ENCODE data around the gene XRCC3.
"Not testable (repeated sequence)": the region's sequence is repeated elsewhere in the genome, so short reads cannot be mapped to it uniquely, and the experiment has no call there.

XRCC3 gene

DNA sequence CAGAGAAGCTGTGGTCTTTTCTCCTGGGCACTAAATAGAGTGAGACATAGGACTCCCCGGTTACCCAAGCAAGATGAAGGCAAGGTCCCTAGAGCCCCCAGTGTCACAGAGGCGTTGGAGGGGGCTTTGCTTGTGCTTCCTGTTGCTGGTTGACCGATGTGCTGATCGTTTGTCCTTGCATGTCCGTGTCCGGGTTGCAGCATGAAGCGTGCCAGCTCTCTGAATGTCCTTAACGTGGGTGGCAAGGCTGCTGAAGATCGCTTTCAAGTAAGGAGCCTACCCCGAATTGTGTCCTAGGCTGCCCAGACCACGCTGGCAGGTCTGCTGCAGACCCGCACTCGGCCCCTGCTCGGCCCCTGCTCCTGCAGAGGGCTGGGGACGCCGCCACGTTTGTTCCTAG lies 23.1 kb downstream of the XRCC3 start:
- no peak for DNase-seq

DNA sequence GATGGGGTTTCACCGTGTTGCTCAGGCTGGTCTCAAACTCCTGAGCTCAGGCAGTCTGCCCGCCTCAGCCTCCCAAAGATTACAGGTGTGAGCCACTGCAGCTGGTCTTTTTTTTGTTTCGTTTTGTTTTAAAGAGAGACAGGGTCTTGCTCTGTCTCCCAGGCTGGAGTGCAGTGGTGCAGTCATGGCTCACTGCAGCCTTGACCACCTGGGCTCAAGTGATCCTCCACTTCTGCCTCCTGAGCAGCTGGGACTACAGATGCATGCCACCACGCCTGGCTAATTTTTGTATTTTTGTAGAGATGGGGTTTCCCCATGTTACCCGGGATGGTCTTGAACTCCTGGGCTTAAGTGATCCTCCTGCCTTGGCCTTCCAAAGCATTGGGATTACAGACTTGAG lies 23.6 kb downstream of the XRCC3 start:
- not testable (repeated sequence) for DNase-seq

DNA sequence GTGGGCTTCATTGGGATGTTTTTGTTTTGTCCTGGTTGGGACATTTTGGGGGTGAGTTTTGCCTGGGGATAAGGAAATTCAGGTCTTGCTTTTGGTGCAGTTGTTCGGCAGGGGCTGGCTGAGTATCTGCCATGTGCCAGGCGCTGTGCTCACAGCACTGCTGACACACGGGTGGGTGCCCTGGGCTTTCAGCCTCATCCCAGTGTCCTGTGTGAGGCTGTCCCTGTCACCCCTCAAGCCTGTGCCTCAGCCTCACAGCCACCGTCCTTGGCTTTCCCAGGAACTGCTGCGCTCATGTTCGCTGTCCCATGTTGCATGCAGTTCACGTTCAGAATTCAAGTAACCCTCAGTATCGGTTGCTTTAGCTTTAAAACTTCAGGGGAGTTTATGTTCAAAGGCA lies 24.9 kb downstream of the XRCC3 start:
- no peak for DNase-seq

DNA sequence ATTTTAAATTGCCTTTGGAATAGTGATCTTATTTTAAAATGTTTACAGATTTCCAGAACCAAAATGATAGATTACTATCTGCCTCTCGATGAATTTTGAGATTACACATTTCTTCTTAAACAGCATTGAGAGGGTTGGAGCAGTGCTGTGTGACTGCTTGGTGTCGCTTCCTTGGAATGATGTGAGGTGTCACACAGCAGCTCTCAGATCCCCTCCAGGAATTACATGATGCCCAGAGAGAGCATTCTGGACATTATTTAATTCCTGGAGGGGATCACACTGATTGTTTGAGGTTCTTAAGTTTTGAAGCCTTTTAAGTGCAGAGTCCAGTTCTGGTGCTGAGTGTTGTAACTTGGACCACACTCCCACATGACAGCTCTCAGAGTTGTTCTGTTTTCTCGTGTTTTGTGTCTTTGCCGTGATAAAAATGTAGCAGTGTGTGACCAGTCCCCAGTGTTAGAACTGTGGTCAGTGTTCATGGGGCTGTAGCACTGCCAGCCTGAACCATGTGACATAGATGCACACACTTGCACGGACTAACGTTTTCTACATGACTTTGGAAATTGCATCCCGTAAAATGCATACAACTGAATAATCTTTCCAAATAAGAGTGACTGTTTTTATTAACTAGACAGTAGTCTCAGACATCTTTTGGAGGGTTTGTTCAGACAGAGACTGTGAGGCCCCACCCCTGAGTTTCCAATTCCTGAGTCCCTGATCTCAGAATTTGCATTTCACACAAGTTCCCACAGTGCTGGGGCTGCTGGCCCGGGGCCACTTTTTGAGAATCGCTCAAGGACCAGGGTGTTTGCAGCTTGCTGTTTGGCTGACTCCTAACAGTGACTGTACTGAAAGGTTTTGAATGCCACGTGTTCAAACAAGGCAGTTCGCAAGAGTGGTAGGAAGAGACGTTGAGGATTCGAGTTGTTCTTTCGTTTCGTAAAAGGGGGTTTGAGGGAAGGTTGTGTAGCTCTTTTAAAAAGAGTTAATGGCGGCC lies 26.0 kb downstream of the XRCC3 start:
- no peak for DNase-seq

DNA sequence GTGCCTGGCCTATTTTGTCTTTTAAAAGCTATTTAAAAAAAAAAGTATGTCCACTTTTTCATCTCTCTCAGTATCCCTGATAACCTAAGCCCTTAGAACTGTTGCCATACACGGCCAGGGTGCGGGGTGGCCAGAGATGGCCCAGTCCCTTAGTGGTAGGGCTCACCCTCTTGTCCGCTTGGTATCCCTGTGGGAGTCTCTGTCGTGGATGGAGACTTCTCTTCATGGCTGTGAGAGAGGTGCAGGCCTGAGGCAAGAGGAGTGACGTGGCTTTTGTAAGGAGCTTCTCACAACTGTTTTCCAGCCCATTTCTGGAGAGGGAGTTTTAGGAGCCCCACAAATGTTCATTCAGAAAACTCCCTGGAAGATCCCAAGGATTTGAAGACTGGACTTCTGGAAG lies 26.8 kb downstream of the XRCC3 start:
- no peak for DNase-seq

DNA sequence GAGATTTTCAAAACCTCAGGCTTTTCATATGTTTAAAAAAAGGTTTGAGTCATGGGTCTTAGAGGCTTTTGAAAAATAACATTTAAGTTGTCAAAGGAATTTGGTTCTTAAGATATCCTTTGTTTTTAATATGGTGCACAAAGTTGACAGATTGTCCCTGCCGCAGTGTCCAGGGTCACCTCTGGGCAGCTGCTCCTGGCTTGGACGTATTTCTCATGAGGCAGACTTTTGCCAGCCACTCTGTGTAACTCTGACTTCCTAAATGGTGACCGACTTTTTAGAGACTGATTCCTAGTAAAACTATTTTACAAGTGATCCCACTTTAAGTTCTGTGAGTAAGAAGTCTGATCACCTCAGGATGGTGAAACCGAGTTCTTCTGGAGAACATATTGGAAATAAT lies 27.5 kb downstream of the XRCC3 start:
- no peak for DNase-seq

DNA sequence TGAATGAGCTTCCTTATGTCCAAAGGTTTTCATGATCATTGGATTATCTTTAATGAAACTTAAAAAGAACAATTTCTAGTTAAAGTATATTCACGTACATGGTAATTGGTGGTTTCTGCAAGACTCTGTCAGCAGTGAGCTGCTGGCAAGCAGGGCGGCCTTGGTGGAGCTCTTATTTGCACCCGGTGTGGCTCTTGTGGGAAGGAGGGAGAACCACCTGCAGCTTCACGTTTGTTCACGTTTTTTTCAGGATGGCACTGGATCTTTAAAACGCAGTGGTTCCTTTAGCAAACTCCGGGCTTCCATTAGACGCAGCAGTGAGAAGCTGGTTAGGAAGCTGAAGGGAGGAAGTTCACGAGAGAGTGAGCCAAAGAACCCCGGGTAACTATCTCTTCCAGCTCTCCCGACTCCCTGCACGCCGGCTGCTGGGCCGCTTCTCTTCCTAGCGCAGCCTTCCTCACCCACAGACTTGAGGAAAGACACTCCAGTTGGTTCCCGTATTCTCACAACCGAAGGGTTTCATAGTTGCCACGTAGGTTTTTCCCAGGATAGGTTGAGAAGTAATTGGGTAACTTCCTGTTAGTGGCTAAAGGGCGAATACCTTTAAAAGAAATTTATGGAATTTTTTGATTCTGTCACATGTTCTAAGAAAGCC lies 28.3 kb downstream of the XRCC3 start:
- DNase-seq: no peak

DNA sequence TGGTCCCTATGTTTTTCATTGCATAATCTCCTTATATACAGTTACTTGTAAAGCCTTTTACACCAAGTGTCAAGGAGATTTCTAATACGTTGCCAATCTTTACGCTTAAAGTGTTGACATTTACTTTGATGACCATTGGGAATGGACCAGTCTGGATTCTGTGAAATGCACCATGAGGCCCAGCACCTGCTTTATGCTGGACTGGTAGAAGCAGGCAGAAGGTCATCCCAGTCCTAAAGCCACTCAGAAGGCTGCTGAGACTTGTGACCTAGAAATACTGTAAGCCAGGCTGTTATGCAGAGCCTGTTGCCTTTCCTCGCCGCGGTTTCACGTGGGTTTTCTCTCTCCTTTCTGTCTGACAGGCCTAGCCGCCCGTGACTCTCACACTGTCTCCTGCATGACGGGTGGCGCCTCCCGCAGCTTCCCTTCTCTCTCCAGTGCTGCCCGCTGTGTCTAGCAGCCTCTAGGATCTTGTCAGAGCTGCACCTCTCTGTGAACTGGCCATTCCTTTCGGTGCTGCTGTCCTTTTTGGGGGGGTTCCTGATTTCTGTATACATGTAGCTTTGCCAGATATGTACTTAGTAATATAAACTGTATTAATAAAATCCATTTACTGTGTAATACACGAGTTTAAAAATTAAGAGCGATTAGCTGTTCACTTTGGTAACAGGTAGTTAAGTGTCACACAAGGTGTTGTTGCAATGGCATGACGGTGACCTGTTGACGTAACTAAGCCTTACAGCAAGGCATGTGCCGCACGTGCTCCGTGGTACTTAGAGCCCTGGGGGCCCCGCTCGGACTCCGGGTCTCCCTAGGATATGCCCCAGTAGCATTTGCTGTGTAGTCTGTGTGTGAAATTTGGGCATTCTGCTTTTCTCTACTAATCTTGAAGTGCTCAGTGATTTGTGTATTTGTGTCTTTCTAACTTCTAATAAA lies 29.7 kb downstream of the XRCC3 start:
- no peak for DNase-seq

DNA sequence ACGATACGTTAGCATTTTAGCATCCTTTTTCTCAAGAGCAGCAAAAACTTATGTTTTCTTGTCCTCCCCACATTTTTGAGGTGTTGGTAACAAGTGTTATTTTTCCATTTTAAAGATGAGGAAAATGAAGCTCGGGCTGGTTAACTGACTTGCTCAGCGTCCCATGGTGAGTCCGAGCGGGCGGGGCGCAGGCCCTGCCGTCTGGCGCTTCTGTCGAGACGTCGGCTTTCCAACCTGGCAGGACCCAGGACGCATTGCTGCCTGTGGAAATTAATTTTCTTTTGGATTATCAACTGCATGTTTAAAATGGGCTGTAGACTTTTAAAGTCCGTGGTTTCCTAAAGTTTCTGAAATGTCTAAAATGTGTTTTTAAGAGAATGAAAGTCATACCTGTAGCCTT lies 30.4 kb downstream of the XRCC3 start:
- no peak for DNase-seq

DNA sequence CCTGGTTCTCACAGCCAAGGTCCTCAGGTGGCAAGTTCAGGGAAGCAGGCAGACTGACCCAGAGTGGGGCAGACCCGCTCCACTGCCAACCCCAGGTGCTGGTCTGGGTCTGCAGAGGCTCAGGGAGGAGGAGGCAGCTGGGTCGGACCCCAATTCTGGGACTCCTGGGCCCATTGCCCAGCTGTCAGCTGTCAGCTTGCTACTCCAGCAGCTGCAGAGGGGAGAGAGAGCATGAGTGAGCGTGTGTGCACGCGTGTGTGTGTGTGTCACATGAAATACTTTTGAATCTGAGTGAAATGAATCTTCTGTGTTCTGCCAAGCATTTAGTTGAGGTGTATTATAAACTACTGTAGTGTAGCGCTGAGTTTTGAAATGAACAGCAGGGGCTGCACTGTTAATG lies 30.8 kb downstream of the XRCC3 start:
- no peak for DNase-seq

DNA sequence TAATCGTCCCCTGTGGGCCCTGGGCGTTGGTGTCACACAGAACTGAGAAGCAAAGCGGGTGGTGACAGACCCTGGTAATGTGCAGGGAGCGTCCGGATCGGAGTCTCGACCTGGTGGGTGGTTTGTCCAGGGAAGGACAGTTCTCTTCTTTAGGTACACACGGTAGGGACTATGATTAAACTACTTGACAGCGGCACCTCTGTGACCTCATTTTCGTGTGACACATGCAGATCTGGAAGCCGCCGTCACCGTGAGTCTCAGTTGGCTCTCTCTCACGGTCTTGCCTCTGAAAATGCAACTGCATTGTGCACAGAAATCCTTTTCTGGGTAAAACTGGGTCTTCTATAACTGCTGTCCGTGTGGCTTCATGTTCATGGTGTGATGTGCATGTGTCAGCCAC lies 32.1 kb downstream of the XRCC3 start:
- no peak for DNase-seq

DNA sequence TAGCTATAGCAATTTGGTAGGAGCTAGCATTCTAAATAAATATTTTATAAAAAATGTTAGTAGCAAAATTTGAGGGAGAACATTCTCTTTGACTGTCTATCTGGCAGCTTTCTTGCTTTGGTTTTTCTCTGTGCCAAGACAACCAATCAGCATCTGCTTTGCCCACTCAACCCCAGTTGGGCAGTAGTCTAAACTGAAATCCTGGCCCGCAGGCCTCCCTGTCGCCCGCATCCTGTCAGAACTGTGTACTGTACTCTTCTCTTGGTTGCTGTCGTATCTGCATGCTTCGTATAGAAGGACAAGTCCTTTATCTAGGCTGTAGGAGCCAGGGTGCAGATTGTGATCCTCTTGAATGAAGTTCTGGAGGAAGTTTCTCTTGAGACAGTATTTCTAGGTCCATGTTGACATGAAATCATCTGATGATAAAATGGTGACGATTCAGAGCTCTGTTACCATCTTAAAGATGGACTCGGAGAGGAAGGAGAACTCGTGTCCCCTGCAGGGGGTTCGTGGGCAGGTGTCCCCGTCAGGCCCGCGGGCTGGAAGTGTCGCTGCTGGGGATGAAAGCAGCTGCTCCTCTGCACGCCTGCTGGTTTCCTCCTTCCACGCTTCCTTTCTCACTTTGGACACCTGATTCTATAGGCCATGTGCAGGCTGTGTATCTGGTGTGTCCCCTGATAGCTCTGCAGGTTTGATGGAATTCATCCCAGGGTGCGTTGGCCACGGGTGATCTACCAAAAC lies 34.6 kb downstream of the XRCC3 start:
- DNase-seq: no peak

DNA sequence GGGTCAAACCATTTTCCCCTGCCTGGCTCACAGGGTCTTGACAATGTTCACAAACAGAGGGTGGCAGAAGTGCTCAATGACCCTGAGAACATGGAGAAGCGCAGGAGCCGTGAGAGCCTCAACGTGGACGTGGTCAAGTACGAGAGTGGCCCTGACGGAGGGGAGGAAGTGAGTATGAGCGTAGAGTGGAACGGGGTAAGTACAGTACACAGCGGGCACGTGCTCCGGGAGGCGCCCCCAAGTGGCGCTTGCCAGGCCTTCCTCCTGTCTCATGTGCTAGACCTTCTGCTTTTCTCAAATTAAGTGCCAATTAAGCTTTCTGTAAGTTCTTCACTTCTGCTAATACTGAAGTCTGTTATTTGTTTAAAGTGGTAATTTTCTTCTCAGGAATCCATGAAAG lies 35.9 kb downstream of the XRCC3 start:
- DNase-seq: peak; percentile 13

DNA sequence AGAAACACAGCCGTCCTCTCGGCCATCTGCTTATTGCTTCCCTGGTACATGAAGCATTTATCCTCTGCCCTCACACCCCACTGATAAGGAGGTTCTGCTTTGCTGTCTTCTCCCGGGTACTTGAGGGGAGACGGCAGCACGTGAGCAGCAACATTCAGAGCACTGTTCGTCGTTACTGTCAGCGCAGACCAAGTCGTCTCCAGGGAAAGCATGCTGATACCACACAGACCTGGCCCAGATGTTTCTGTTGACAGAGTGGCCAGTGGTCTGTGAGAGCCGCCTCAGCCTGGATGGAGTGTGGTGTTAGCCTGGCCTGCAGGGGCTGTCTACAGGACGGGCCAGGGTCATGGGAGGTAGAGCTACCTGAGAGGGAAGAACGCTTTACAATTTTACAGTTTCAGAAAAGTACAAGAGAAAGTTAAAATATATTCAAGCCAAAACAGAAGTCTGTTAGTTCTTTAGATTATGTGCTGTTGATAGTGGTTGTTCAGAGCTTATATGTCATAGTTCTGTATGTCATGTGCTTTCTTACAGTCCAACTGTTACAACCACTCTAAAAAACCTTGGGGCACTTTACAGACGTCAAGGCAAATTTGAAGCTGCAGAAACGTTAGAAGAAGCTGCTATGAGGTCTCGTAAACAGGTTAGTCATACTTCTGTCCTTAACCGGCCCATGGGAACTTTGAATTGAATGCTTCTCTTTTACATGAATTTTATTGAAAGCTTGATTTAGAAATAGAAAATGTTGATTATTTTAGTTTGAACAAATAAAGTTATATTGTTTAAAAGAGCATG lies 38.2 kb downstream of the XRCC3 start:
- DNase-seq: no peak

DNA sequence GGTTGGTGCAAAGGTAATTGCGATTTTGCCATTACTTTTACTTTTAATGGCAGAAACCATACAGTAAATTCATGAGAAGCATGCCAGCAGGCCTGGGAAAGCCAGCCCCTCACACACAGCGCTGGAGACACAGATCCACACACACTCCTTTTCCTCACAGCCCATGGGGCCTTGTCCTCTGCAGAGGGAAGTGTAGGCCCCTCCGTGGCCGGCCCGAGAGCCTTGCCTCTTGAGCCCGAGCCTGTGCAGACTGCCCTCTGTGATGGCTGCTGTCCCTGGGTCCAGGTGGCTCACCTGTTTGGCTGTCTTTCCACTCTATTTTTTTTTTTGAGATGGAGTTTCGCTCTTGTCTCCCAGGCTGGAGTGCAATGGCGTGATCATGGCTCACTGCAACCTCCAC lies 39.3 kb downstream of the XRCC3 start:
- DNase-seq: no peak

DNA sequence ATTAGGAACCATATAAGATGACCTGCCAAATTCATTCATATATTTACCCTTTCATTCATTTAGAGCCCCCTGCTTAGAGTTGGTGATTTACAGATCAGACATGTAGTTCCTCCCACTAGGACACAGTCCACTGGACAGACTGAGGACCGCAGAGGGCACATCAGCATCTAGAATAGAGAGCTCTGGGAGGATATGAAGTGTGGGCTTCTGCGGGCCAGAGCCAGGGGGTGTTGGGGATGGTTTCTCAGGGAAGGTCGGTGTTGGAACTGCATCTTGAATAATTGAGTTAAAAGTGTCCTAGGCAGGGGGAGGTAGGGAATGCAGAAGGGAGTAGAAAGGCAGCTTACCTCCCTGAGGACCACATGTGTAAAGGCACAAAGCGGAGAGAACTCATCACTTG lies 43.3 kb downstream of the XRCC3 start:
- no peak for DNase-seq

DNA sequence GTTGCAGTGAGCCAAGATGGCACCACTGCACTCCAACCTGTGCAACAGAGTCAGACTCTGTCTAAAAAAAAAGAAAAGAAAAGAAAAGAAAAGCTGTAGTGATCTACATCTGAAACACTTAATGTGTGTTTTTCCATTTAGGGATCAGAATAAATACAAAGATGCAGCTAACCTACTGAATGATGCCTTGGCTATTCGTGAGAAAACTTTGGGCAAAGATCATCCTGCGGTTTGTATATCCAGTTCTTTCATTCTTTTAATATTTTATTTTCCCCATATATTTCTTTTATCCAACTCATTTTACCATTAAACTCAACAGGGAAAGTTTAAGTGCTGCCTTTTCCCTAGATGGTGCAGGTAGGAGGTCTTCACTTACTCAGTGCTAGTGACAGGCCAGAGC lies 45.9 kb downstream of the XRCC3 start:
- DNase-seq: no peak

DNA sequence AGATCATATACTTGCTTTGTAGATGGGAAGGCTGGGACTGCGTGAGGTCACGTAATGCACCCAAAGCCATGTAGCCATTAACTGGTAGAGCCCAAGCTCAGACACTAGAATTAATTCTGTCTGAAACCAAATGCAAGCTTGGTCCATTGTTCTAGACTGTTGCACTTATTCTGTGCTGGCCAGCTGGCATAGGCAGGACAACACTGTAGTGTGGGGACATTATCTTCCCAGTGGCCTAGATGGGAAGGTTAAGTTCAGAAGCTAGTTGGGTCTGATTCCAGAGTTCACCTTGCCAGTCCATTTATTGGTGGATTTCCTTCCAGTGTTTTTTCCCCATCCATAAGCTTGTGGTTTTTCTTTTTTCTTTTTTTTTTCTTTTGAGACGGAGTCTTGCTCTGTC lies 47.1 kb downstream of the XRCC3 start:
- no peak for DNase-seq

DNA sequence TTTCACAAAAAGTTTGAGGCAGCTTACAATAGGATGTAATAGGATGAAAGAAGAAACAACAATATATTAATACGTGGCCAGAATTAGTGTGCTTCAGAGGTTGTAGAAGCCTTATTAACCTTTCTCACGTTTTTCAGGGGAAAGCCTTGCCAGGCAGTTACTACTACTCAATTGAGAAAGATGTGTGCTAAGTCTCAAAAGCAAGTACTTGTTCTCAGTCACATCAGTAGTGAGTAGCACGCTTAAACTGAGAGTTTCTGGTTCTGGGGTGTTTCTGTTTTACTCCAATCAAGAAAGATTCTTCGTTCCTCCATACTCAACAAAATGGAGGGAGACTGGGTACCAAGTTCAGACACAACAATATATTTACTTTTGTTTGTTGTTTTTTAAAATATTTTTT lies 47.6 kb downstream of the XRCC3 start:
- DNase-seq: no peak

DNA sequence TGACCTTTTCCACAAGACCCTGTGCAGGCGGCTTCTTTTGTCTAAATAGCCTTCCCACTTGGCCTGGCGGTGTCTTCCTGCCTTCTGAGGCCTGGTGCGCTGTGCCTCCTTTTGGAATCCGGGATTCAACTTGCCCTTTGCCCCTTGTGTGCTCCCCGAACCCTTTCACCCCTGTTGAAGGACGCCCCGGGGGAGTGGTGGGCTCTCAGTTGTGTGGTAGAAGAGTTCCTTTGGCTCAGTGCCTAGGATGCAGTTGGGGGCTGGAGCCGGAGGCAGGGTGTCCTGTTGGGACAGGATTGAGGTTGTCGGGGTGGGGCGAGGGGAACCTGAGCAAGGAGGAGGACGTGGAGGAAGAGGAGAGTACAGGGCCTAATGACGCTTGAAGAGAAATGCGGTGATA lies 51.7 kb downstream of the XRCC3 start:
- no peak for DNase-seq

DNA sequence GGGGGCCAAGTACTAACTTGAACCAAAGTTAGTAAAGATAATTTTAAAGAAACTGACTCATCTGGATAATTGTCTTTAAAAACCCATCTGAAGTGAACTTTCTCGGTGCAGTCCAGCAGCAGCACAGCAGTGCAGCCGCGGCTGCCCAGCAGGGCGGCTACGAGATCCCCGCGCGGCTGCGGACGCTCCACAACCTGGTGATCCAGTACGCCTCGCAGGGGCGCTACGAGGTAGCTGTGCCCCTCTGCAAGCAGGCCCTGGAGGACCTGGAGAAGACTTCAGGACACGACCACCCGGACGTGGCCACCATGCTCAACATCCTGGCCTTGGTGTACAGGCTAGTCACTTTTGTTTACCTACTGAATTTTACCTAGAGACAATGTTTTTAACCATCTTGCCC lies 52.7 kb downstream of the XRCC3 start:
- DNase-seq: no peak

DNA sequence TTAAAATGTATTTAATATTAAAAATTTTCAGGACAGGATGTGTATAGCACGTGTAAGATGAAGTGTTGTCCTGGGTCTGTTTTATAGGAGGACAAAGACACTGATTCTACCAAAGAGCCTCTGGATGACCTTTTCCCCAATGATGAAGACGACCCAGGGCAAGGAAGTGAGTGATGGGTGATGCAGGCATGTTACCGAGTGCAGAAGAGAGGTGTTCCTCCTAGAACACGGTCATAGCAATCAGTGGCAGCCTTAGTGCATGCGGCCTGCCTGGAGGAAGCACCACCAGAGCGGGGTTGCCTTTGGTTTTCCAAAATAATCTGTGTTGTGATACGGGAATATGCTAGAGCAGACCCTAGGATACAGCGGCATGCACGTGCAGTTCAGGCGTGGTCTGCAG lies 53.2 kb downstream of the XRCC3 start:
- no peak for DNase-seq

All from OCI-M1 (cell line).